H9 (cell line): ENCODE measurements around the gene C2orf72. TPM values are rescaled to one million over a fixed set of nuclear protein-coding genes. Genes with fewer than 3 reads are reported as not detected.

Experiments used
- DNase-seq: peaks from one replicate; pipeline ENCODE4 v3.0.0-alpha.2; 2017
- H2AFZ ChIP-seq: one replicate; pipeline ENCODE4 v1.6.1; 2013; ENCODE audit warnings: mild to moderate bottlenecking, low read length, control low read depth, moderate library complexity
- H2AK5ac ChIP-seq: 2 replicates; pipeline ENCODE4 v1.6.1; 2013; ENCODE audit warnings: low read length, control low read depth, mixed read lengths; ENCODE audit not compliant: insufficient read length
- H2BK120ac ChIP-seq: one replicate; pipeline ENCODE4 v1.6.1; 2013; ENCODE audit warnings: low read depth, mild to moderate bottlenecking, low read length, control low read depth, inconsistent platforms; ENCODE audit not compliant: poor library complexity, severe bottlenecking
- H2BK12ac ChIP-seq: 2 replicates; pipeline ENCODE4 v1.6.1; 2013; ENCODE audit warnings: low read length, control low read depth, mixed read lengths, low read depth; ENCODE audit not compliant: insufficient read length
- H2BK15ac ChIP-seq: 2 replicates; pipeline ENCODE4 v1.6.1; 2013; ENCODE audit warnings: low read depth, low read length, control low read depth
- H2BK20ac ChIP-seq: one replicate; pipeline ENCODE4 v1.6.1; 2013; ENCODE audit warnings: low read depth, mild to moderate bottlenecking, low read length, control low read depth, inconsistent platforms; ENCODE audit not compliant: poor library complexity, severe bottlenecking
- H2BK5ac ChIP-seq: 2 replicates; pipeline ENCODE4 v1.6.1; 2013; ENCODE audit warnings: low read length, control low read depth, mixed read lengths; ENCODE audit not compliant: insufficient read length
- H3K14ac ChIP-seq: 2 replicates; pipeline ENCODE4 v1.6.1; 2013; ENCODE audit warnings: low read length, control low read depth; ENCODE audit not compliant: insufficient read depth
- H3K18ac ChIP-seq: 2 replicates; pipeline ENCODE4 v1.6.1; 2013; ENCODE audit warnings: low read depth, mild to moderate bottlenecking, mixed read lengths, low read length, control low read depth; ENCODE audit not compliant: insufficient read length
- H3K23ac ChIP-seq: 2 replicates; pipeline ENCODE4 v1.6.1; 2013; ENCODE audit warnings: low read length, control low read depth, mixed read lengths, low read depth; ENCODE audit not compliant: insufficient read length
- H3K23me2 ChIP-seq: 2 replicates; pipeline ENCODE4 v1.6.1; 2013; ENCODE audit warnings: low read depth, mild to moderate bottlenecking, mixed read lengths, low read length, control low read depth; ENCODE audit not compliant: insufficient read length, poor library complexity, severe bottlenecking
- H3K27ac ChIP-seq: 2 replicates; pipeline ENCODE4 v1.5.1; 2013; ENCODE audit warnings: low read length, control low read depth, mixed read lengths, low read depth; ENCODE audit not compliant: insufficient read length
- H3K27me3 ChIP-seq: 2 replicates; pipeline ENCODE4 v1.6.1; 2013; ENCODE audit warnings: low read length, control low read depth, inconsistent platforms; ENCODE audit not compliant: insufficient read depth
- H3K4ac ChIP-seq: 2 replicates; pipeline ENCODE4 v1.6.1; 2013; ENCODE audit warnings: low read depth, mild to moderate bottlenecking, control low read depth, inconsistent platforms, low read length, moderate library complexity
- H3K4me1 ChIP-seq: 2 replicates; pipeline ENCODE4 v1.6.1; 2013; ENCODE audit warnings: low read length, control low read depth, inconsistent platforms; ENCODE audit not compliant: insufficient read depth
- H3K4me2 ChIP-seq: 2 replicates; pipeline ENCODE4 v1.6.1; 2013; ENCODE audit warnings: low read length, control low read depth, mixed read lengths; ENCODE audit not compliant: insufficient read length, insufficient read depth
- H3K56ac ChIP-seq: 2 replicates; pipeline ENCODE4 v1.6.1; 2013; ENCODE audit warnings: low read depth, mild to moderate bottlenecking, mixed read lengths, low read length, control low read depth; ENCODE audit not compliant: insufficient read length
- H3K79me1 ChIP-seq: 2 replicates; pipeline ENCODE4 v1.6.1; 2013; ENCODE audit warnings: low read depth, mild to moderate bottlenecking, moderate library complexity, low read length, control low read depth, inconsistent platforms; ENCODE audit not compliant: insufficient read depth, poor library complexity, severe bottlenecking
- H3K79me2 ChIP-seq: 2 replicates; pipeline ENCODE4 v1.6.1; 2013; ENCODE audit warnings: low read length, control low read depth, inconsistent platforms; ENCODE audit not compliant: insufficient read depth
- H3K9ac ChIP-seq: 2 replicates; pipeline ENCODE4 v1.6.1; 2013; ENCODE audit warnings: low read length, control low read depth, mixed read lengths; ENCODE audit not compliant: insufficient read length; ENCODE audit errors: extremely low read depth
- H3K9me3 ChIP-seq: one replicate; pipeline ENCODE4 v1.6.1; 2013; ENCODE audit warnings: low read depth, low read length, inconsistent platforms; ENCODE audit not compliant: control insufficient read depth
- H3T11ph ChIP-seq: one replicate; pipeline ENCODE4 v1.6.1; 2013; ENCODE audit warnings: mild to moderate bottlenecking, low read length, control low read depth, inconsistent platforms
- H4K20me1 ChIP-seq: one replicate; pipeline ENCODE4 v1.6.1; 2013; ENCODE audit not compliant: control insufficient read depth, insufficient read length, insufficient read depth
- H4K5ac ChIP-seq: 2 replicates; pipeline ENCODE4 v1.6.1; 2013; ENCODE audit warnings: low read depth, mild to moderate bottlenecking, mixed read lengths, low read length, control low read depth; ENCODE audit not compliant: insufficient read length
- H4K8ac ChIP-seq: replicated peaks from 2 replicates; pipeline ENCODE4 v1.6.1; 2013; ENCODE audit warnings: low read length, control low read depth, mixed read lengths, low read depth; ENCODE audit not compliant: insufficient read length
- H4K91ac ChIP-seq: 2 replicates; pipeline ENCODE4 v1.6.1; 2013; ENCODE audit warnings: low read depth, mild to moderate bottlenecking, moderate library complexity, mixed read lengths, low read length, control low read depth; ENCODE audit not compliant: insufficient read length
- H3K27ac Mint-ChIP-seq, 3 experiments: 2 replicates in 2 of 3; 3 replicates in 1 of 3; pipeline ENCODE4 v1.8.0; 2020 to 2021; ENCODE audit warnings: mixed read lengths in 3 of 3, mild to moderate bottlenecking in 1 of 3, moderate library complexity in 1 of 3
- H3K27me3 Mint-ChIP-seq: 2 replicates; pipeline ENCODE4 v1.8.0; 2021; ENCODE audit warnings: low read depth, mild to moderate bottlenecking, moderate library complexity, mixed read lengths
- H3K36me3 Mint-ChIP-seq, 3 experiments: 2 replicates in 2 of 3; 3 replicates in 1 of 3; pipeline ENCODE4 v1.8.0; 2020 to 2021; ENCODE audit warnings: low read depth in 3 of 3, mixed read lengths in 3 of 3; ENCODE audit not compliant: insufficient read depth in 1 of 3
- H3K4me1 Mint-ChIP-seq, 2 experiments: 2 replicates each; pipeline ENCODE4 v1.8.0; 2020; ENCODE audit warnings: mixed read lengths in 2 of 2
- H3K4me3 Mint-ChIP-seq, 2 experiments: 2 replicates in 1 of 2; 3 replicates in 1 of 2; pipeline ENCODE4 v1.8.0; 2020 to 2021; ENCODE audit warnings: mild to moderate bottlenecking in 2 of 2, mixed read lengths in 2 of 2, moderate library complexity in 1 of 2
- H3K9me3 Mint-ChIP-seq, 2 experiments: 2 replicates in 1 of 2; 3 replicates in 1 of 2; pipeline ENCODE4 v1.8.0; 2020; ENCODE audit warnings: mild to moderate bottlenecking in 2 of 2, mixed read lengths in 2 of 2, moderate library complexity in 1 of 2
- CTCF ChIP-seq: fragments of 200-600 bp; sonication (generic); conservative IDR thresholded peaks from 3 replicates; pipeline ENCODE4 v1.8.0; 2021; ENCODE audit warnings: antibody characterized with exemption, mild to moderate bottlenecking
- WGBS: extraction: QIAGEN DNeasy Blood & Tissue Kit; methylation state at CpG from one replicate; pipeline ENCODE4 v1.1.7; 2013; ENCODE audit warnings: missing lambda C conversion rate, low lambda C conversion rate, mixed read lengths; ENCODE audit not compliant: insufficient read length; ENCODE audit errors: extremely low coverage; 5-methylcytosine and 5-hydroxymethylcytosine counted together
- total RNA-seq: library from RNA; stranded (reverse); gene quantifications from 2 replicates; pipeline ENCODE4 v1.2.1, GENCODE V29; 2021

The C2orf72 gene
- total RNA-seq, 1 experiment from 2014 or later = 1.0 TPM

- H3K79me2 ChIP-seq = no peaks in the 10 kb centered on the region
- H2BK15ac ChIP-seq = no peak overlapping the region
- no peak overlapping the region for H2AFZ ChIP-seq
- no peaks in the 10 kb centered on the region for H3K9me3 Mint-ChIP-seq
- no peak for TF ChIP-seq CTCF
- no peak overlapping the region for H3K18ac ChIP-seq
- no peaks in the 10 kb centered on the region for H4K20me1 ChIP-seq
- no peak overlapping the region for H3K4me3 Mint-ChIP-seq
- H3K56ac ChIP-seq = no peak overlapping the region
- H4K8ac ChIP-seq = no peak overlapping the region
- H3K27ac ChIP-seq = no peak overlapping the region
- H3K9me3 ChIP-seq = no peaks in the 10 kb centered on the region
- H2AK5ac ChIP-seq = no peak overlapping the region
- no peak overlapping the region for H2BK5ac ChIP-seq
- no peak overlapping the region for H3K27ac Mint-ChIP-seq
- H3K27me3 Mint-ChIP-seq = peaks cover 66% of the 10 kb centered on the region
- no peak overlapping the region for H3K4ac ChIP-seq
- H3K9ac ChIP-seq = no peak overlapping the region
- H3K23ac ChIP-seq = no peak overlapping the region
- no peaks in the 10 kb centered on the region for H3K36me3 Mint-ChIP-seq
- peaks cover 3% of the 10 kb centered on the region in 2 experiments; a peak in 3 of 4 replicates for H3K4me1 Mint-ChIP-seq
- no peak overlapping the region for H4K91ac ChIP-seq
- H3K23me2 ChIP-seq = peaks cover 7% of the 10 kb centered on the region
- H3K27me3 ChIP-seq = peaks cover 16% of the 10 kb centered on the region; the same call in 1 of the 2 replicates
- no peak overlapping the region for H2BK20ac ChIP-seq
- DNase-seq = no peak
- no CpG with 5 or more reads among the region's 11 CpGs for WGBS
- H2BK120ac ChIP-seq = no peak overlapping the region
- H3K4me1 ChIP-seq = no peaks in the 10 kb centered on the region
- no peaks in the 10 kb centered on the region for H3K79me1 ChIP-seq
- H3T11ph ChIP-seq = no peak overlapping the region
- H4K5ac ChIP-seq = no peak overlapping the region
- H3K14ac ChIP-seq = no peak overlapping the region
- no peak overlapping the region for H3K4me2 ChIP-seq
- no peak overlapping the region for H2BK12ac ChIP-seq
Measured at GRCh38 chr2:231033147-231034132, 3.9 kb upstream of the C2orf72 start.
